Stimulated activated CD8-positive, alpha-beta memory T cell treated with anti-CD3 and anti-CD28 coated beads, Interleukin-7, amount 100 ng/mL, for 48 hours (primary cell): ENCODE results near the gene FAR1.

Experiments
- DNase-seq, 2 donors: peaks; one replicate each; pipeline ENCODE4 v3.0.0-alpha.2; 2020; ENCODE audit warnings: low read depth in 1 of 2; ENCODE audit errors: extremely low read depth in 1 of 2

The FAR1 gene

GRCh38 chr11:13669544-13670488, 1.3 kb downstream of the FAR1 start:
- DNase-seq = no peak

DNA sequence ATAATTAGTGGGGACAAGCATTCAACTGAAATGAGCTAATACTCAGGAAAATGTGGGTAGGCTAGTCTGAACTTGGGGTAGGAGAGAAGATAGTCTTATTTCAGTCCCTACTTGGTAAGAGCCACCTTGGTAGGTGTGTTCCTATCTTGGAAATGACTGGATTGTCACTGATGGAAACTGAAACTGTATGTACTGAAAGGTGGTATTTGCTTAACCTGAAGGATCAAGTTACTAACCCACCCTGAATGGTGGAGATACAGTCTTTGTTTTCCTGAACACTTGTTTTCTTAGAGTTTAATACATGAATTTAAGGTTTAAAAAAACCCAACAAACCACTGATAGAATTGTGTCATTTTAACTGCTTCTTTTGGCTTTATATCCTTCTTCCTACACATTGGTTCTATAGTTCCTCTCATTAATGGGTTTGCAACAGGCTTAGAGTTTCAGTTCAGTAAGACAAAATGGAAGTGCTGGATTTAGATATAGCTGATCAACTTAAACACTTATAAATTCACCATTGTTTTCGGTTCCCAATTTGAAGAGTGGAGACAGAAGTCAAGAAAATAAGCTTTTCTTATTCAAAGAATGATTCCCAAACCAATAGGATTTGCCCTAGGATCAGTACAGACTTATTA, 4.2 kb downstream of the FAR1 start:
- no peak for DNase-seq

- DNase-seq = no peak
Observed at GRCh38 chr11:13674799-13675509, 6.5 kb downstream of the FAR1 start.

DNA sequence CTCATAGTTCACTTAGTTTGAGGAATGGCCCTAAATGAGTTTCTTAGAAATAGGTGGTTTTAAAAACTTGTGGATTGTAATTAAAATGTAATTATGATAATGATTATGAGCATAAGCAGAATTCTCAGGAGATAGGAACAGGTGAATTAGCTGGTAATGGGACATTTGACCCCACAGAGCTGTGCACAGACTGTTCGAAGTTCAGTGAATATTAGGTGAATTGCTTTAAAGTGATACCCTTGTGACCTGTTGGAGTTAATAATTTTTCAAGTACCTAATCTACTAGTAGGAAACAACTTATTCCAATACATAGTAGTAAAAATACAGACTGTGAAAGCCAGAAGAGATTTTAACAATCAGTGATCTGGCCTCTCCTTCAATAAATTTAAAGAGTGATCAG, 8.1 kb downstream of the FAR1 start:
- no peak for DNase-seq

DNA sequence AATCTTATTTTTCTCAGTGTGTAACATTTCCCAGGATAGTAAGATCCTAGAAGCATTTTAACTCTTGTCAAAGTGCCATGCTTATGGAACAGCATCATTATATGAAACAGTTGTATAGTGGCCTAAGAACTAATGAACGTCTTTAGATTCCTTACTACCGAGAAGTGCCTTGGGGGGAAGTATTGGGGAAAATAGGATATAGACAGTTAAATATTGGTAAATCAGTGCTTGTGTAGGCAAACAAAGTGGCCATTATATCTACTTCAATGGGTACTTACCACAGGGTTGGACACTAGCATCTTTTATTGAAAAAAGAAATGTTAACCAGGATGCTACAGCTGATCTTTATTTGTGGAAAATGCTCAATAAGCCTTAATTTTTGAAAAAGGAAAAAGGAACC, 11.3 kb downstream of the FAR1 start:
- no peak for DNase-seq

DNA sequence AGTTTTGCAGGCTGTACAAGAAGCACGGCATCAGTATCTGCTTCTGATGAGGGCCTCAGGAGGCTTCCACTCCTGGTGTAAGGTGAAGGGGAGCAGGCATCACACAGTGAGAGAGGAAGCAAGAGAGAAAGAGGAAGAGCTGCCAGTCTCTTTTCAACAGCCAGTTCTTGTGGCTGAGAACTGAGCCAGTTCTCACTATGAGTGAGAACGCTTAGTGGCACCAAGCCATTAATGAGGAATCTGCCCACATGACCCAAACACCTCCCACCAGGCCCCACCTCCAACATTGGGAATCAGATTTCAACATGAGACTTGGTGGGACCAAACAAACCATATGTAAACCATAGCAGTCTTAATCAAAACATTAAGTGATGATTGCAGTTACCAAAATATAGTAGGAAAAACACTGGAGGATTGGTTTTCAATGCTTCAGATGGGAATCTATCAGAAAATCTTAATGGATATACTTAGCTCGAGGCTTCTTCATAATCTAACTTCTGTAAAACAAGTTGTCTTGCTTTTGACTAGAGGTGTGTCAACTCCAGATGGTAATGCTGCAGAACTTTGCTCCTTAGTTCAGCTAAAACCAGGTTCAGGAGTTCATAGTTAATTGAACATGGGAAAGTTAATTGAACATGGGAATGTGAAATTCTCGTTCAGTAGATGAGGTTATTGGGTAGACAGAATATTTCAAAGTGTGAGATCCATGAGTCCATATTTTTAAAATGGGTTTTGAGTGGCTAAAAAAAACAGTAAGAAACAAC, 12.2 kb downstream of the FAR1 start:
- no peak for DNase-seq

- no peak for DNase-seq
Observed at GRCh38 chr11:13681446-13681845, 13.0 kb downstream of the FAR1 start.

- no peak for DNase-seq
Observed at GRCh38 chr11:13682212-13682611, 13.7 kb downstream of the FAR1 start.

GRCh38 chr11:13685461-13686108, 17.1 kb downstream of the FAR1 start:
- DNase-seq = no peak

DNA sequence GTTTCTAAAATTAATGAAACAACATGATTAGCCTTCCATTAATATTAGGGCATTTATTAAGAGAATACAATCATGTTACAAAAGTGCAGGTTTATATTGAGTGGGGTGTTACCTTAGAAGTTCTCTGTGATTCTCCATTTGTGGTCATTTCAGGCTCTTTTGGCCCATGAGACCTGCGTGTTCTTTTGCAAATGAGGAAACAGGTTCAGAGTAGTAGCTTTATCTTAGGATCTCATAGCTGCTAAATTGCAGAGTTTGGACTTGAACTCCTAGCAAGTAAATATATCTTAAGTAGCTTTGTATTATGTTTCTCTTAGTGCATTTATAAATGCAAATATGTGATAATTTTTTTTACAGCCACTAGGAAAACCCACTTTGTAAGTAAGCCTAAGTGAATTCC, 18.3 kb downstream of the FAR1 start:
- DNase-seq = no peak

- DNase-seq = no peak
Observed at GRCh38 chr11:13687271-13687670, 18.8 kb downstream of the FAR1 start.

GRCh38 chr11:13691286-13691899, 22.9 kb downstream of the FAR1 start:
- DNase-seq = no peak

DNA sequence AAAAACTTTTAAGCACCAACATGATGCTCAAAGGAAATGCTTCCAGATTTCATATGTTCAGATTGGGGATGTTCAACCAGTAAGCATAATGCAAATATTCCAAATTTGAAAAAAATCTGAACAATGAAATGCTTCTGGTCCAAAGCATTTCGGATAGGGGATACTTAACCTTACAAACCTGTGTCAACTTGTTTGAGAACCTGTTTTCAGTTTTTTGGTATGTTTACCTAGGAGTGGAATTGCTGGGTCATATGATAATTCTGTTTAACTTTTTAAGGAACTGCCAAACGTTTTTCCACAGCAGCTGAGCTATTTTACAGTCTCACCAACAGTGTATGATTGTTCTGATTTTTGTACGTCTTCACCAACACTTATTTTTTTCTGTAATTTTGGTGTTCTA, 23.7 kb downstream of the FAR1 start:
- DNase-seq = no peak

DNA sequence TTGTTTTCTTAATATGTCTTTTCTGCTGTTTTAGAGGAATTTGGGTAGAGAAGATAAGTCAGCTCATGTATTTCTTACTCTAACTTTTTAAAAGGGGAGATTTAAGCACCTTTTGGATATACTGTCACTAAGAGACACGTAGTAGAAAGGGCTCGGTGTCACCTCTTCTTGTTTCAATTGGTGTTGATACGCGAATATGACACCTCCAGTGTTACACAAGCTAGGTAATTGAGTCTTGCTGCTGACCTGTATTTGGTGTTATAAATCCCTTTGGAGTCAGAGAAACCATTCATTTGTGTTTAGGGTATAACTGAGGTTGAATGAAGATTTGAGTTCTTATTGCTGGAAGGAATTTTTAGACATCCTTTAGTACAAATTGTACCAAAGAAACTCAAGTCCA, 25.6 kb downstream of the FAR1 start:
- DNase-seq = no peak

GRCh38 chr11:13695886-13696285, 27.4 kb downstream of the FAR1 start:
- DNase-seq = no peak

DNA sequence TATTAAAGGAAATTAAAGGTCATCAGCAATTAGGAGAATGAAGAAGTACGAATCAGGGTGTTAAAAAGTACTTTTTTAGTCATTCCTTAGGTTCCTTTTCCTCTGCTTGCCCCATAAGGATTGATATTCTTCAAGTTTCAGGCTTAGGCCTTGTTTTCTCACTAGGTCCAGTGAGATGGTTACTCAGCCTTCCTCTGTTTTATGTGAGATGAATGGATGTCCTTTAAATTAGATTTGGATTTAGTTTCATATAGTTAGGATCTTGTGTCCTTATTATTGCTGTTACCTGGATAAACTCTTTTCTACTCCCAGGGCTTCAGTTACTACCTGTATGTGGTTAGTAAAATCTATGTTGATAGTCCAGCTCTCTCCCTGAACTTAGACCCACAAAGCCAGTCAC, 29.2 kb downstream of the FAR1 start:
- no peak for DNase-seq

DNA sequence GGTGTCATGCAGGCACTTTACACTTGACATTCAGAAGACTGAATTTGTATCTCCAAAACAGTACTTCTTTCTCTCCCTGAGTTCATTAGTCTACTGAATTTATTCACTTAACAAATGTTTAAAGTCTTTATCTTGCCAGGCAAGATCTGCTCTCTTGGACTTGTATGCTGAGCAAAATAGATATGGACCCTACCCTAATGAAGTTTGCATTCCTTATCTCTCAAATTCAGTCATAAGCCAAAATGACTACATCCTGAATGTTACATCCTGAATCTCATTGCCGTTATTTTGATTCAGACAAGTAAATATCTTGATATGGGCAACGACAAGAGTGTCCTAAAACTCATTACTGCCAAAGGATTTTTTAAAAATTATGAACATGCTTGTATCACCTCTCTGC, 29.7 kb downstream of the FAR1 start:
- DNase-seq = no peak

DNA sequence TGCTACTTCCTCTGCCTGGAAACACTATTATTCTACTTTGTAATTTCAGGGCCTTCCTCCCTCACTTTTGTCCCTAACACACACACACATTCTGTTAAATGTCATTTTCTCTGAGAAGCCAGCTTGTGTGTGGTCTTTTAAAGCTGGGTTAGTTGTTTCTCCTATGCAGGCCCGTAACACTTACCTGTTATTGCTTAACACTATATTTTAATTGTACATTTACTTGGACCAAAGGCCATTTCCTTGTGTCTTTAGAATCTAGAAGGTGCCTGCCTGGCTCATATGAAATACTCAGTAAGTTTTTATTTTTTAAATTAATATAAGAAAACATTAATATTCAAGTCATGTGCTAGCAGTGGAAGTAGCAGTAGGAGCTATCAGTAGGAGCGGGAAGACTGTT, 30.6 kb downstream of the FAR1 start:
- DNase-seq = no peak

- no peak for DNase-seq
Observed at GRCh38 chr11:13699870-13700269, 31.4 kb downstream of the FAR1 start.

GRCh38 chr11:13701506-13701905, 33.0 kb downstream of the FAR1 start:
- no peak for DNase-seq
